Measurements from ENCODE around the gene EML6.
"Not testable (repeated sequence)": the region's sequence is repeated elsewhere in the genome, so short reads cannot be mapped to it uniquely, and the experiment has no call there.

EML6 gene

DNA sequence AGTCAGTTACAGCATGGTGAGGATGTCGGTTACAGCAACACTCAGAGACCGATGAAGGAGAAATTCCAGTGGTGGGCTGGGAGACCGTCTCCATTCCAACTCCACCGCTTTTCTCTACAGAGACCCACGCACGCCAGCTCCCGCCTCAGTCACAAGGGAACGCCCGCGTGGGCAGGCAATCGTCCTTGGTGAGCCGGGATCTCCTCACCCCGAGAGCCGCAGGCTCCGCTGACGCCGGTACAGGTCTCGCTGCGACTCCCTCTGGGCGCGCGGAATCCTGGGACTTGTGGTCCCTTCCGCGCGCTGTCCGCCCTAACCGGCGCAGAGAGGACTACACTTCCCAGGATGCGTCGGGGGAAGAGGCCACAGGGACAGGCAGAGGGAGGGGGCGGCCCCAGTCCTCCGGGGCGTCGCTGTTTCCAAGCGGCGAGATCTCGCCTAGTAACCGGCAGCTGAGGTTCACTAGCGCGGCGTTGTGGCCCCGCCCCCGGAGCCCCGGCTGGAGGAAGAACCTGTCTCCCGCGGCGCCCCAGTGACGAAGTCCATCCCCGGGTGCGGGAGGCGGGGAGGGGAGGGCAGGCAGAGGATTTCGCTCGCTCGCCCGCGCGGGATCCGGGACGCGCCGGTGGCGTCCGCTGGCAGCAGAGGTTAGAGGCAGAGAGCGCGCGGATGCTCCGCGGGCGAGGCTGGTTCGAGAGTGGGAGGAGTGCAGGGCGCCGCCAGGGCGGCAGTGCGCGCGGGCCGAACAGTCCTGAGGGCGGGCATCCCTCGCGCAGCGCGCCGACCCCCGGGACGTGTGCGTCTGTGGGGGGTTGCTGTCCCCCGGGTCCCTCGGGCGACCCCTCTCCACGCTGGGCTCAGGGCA is at the start of gene EML6:
Gene EML6, plus strand, starts transcription at position 532 of the 865 bp plus-strand sequence. CDS start 1,400 bp downstream, outside the sequence.
- DNase-seq, result peak; percentile 98

DNA sequence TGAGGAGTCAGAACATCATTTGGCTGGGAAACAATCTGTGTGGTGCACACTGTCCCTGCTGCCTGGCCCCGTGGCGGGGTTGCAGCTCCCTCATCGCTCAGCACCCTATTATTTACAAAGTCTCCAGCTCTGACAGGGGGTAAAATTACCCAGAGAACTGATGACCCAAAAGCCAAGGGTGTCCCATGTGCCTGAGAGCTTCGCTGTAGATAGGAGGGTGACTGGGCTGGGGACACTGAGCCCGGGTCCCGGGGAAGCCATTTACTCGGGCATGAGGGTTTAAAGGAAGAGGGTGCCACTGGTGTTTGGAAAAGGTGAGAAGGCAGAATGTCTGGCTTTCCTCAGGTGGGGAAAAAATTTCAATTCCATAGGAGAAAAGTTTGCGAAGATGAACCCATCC is 48.2 kb upstream of the EML6 start:
- no peak for DNase-seq

DNA sequence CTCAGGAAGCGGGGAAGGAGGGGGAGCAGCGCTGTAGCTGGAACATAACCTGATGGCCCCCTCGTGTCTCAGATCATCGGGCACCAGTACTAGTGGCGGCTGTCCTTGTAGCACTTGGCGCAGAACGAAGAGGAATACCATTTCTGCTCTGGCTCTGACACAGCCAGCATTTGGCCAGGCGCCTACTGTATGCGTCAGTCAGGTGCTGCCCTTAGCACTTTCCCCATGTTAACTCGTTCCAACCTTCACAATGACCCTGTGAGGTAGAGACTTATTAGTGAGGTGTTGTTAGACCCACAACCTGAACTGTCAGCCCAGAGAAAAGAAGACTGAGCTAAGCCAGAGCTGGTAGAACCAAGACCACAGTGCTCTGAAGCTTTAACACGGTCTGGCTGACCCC is 47.7 kb upstream of the EML6 start:
- DNase-seq, result no peak

DNA sequence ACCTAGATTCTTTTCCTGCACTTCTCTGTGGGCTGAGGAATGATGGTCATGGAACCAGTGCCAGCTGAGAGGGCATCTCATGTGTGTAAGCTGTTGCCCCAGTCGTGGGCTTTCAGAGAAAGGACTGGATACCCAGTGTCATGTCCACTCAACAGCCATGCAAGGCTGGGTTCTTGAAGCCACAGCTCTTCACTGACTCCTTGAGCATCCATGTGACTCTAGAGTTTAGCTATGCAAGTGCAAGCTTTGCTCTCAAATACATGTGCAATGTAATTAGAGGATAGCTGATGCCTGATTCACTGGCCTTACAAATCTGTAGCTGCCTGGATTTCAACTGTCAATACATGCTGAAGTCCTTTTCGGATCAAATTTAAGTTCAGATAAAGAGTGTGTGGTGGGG is 46.8 kb upstream of the EML6 start:
- no peak for DNase-seq

GRCh38 chr2:54677476-54678265 is 45.8 kb upstream of the EML6 start:
- DNase-seq, result no peak

DNA sequence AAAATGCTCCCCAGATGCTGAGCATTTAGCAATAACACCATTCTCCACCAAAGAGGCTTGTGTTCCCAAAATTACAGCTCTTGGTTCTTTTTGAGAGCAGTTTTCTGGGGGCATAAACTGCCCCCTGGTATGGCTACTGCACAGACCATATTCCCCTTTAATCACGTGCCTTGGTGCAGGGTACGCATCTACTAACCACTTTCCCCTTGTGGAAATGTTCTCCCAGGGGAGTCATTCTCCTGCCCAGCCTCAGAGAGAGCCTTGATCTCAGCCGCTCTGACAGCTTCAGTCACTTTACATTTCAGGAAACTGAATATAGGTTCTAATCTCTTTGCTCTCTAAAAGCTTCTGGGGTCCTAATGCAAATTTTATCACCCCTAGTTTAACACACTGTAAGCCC is 44.7 kb upstream of the EML6 start:
- no peak for DNase-seq

DNA sequence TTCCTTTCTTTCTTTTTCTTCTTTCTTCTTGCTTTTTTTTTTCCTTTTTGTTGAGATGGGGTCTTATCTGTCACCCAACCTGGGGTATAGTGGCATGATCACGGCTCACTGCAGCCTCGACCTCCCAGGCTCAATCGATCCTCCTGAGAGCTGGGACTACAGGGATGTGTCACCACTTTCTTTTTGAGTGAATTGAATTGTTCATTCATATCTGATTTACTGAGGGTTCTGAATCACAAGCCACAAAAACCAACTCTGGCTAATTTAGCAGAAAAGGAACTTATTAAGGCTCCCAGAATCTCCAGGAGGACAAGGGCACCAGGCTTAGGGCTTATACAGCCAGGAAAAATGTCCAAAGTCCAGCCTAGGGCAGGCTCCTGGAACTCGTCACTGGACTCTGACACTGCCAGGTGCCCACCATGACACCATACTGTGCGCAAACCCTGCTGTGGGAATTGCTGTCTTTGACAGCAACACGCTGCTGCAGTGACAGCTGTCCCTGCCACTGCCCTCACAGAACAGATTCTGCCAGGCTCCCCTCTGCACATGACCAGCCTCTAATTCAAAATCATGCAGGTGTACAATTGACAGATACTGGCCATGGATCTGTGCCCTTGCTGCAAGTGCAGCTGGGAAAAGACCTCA is 42.9 kb upstream of the EML6 start:
- no peak for DNase-seq

DNA sequence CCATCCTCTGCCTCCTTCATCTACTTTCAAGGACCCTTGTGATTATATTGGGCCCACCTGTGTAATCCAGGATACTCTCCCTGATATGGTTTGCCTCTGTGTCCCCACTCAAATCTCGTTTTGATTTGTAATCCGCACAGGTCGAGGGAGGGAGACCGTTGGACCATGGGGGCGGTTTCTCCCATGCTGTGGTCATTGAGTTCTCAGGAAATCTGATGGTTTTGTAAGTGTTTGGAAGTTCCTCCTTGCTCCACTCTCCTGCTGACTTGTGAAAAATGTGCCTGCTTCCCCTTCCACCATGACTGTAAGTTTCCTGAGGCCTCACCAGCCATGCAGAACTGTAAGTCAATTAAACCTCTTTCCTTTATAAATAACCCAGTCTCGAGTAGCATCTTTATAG is 42.0 kb upstream of the EML6 start:
- DNase-seq, result no peak

DNA sequence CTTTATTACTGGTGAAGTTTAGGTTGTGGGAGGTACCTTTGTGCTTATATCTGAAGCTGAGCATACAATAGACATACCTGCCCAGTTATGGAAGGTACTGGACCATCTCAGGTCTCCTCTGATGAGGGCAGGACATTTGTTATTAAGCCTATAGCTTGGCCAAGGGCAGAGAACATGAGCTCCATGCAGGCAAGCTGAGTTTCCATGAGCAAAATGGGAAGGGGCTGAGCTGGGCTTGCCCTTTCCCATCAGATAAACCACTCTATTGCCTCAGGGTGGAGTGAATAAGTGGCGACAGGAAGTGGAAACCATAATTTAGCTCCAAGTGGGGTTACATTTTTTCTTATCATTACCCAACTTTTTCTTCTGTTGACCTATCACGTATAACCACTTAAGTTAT is 39.9 kb upstream of the EML6 start:
- no peak for DNase-seq

- no peak for DNase-seq
Observed at GRCh38 chr2:54685263-54685775, 38.1 kb upstream of the EML6 start.

DNA sequence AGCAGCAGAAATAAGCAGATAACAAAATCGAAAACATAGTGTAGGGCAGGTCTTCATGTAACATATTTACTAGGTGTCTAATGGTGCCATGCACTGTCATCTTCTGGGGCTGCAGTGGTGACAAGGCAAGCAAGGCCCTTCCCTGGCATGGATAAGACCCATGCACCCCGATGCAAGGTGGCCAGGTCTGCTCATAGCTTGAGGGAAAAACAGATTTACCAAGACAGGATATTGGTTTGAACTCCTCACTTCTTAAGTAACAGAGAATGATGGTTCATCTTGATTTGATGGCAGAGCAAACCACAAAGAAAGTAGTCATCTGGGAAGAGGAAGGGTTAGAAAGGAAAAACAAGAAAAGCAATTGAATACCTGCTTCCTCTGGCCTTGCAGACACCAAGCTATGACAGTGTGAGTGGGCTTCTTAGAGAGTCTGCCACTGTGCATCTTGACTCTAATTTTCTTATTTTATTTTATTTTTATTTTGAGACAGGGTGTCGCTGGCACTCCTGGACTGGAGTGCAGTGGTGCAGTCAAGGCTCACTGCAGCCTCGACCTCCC is 35.8 kb upstream of the EML6 start:
- DNase-seq, result no peak

- DNase-seq, result no peak
Observed at GRCh38 chr2:54691445-54692135, 31.9 kb upstream of the EML6 start.

GRCh38 chr2:54692556-54692955 is 30.9 kb upstream of the EML6 start:
- no peak for DNase-seq

GRCh38 chr2:54695378-54695777 is 28.1 kb upstream of the EML6 start:
- DNase-seq, result no peak

GRCh38 chr2:54697934-54698333 is 25.5 kb upstream of the EML6 start:
- no peak for DNase-seq

- DNase-seq, result not testable (repeated sequence)
Observed at GRCh38 chr2:54698926-54699325, 24.5 kb upstream of the EML6 start.

- no peak for DNase-seq
Observed at GRCh38 chr2:54699665-54700064, 23.8 kb upstream of the EML6 start.

DNA sequence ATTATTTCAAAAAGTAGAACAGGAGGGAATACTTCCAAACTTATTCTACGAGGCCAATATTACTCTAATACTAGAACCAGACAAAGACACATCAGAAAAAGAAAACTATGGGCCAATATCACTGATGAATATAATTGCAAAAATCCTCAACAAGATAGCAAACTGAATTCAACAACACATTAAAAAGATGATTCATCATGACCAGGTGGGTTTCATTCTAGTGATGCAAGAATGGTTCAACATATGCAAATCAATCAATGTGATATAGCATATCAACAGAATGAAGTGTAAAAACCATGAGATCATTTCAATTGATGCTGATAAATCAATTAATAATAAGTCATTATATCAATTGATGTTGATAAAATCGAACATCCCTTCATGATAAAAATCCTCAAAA is 22.4 kb upstream of the EML6 start:
- DNase-seq, result no peak

- DNase-seq, result no peak
Observed at GRCh38 chr2:54704238-54704637, 19.2 kb upstream of the EML6 start.

DNA sequence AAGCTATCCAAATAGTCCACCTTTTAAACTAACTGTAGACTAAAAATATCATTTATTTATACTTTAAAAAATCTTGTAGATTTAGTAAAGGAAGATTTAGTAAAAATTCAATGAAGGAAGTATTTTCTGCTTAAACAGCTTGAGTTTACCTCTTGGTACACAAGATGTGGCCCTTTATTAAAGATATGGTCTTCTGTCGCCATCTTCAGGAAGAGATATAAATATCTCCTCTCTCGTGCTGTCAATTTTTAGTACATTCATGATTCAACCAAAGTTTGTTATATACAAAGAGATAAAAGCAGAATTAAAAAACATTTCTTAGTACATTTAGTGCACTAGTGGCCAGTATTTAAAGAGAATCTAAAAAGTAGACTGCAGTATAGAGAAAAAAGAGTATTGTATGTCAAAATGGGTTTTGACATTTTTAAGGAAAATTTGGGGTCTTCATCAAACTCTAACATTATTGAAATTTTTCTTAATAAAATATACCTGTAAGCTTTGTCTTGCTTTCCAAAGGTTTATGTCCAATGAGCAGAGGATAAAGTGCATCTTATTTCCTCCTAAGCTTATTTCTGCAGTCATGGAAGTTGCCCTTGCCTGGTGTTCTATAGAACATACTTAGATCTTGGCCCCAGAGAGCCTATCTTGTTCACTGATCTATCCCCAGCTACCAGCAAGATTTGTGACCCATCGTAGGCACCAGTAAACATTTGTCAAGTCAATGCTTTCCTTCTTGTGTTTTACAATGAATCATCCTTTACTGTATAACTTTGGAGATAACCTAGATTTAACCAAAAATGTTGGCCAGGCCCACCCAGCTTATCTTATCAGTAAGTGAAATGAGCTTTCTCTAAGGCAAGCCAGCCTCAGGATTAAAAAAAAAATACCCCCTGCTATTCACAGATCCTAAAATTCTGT is 18.5 kb upstream of the EML6 start:
- DNase-seq, result peak; percentile 14

- no peak for DNase-seq
Observed at GRCh38 chr2:54706622-54707021, 16.8 kb upstream of the EML6 start.
